ENCODE data around the gene DNAAF8.
A peak's percentile ranks its signal among the peaks of the same experiment; 100 is the strongest.

DNAAF8 gene

DNA sequence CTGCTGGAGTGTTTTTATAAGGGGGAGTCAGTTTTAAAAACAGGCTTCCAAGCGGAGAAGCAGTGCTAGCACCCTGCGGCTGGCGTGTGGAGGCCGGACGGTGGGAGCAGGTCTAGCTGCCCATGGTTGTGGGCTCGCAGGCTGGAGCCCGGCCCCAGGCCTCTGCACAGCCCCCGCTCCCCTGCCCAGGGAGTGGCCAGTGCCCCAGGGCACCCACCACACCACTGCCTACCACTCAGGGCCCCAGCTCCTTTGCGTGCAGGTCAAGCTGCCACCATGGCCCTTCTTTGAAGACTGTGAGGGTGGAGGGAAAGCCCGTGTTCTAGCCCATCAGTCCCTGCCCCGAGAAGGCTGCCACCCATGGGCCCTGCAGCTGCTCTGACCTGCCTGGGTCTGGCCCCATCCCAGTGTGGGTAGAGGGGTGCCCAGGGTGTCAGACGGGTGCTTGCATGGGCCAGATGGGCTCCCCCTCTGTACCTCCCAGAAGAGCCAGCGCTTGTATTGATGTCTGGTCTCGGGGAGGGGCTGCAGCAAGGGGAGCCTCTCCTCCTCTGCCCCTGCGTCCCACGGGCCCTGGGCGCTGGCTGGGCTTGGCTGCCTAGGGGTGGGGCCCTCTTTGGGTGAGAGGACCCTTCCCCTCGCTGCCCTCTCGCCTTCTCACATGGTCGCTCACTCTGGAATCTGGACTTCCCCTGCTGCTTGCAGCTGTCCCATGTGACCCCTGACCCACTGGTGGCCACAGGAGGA, 42.5 kb upstream of the DNAAF8 start:
- no peak for DNase-seq (ENCODE audit: low spot score)
- H3K27ac ChIP-seq: peak overlapping the region; percentile 82
- TF ChIP-seq, protein P1, sequence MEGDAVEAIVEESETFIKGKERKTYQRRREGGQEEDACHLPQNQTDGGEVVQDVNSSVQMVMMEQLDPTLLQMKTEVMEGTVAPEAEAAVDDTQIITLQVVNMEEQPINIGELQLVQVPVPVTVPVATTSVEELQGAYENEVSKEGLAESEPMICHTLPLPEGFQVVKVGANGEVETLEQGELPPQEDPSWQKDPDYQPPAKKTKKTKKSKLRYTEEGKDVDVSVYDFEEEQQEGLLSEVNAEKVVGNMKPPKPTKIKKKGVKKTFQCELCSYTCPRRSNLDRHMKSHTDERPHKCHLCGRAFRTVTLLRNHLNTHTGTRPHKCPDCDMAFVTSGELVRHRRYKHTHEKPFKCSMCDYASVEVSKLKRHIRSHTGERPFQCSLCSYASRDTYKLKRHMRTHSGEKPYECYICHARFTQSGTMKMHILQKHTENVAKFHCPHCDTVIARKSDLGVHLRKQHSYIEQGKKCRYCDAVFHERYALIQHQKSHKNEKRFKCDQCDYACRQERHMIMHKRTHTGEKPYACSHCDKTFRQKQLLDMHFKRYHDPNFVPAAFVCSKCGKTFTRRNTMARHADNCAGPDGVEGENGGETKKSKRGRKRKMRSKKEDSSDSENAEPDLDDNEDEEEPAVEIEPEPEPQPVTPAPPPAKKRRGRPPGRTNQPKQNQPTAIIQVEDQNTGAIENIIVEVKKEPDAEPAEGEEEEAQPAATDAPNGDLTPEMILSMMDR (conservative IDR thresholded peaks at IDR 0.05; ENCODE audit: low read depth): no peak
- ChIA-PET POLR2A (ENCODE audit: low non-redundant PET) (interaction anchor here (0.5 kb wide), 1 partner anchor 72 kb away, joined by 3 read pairs; no protein-coding TSS in a partner anchor), CTCF (interaction anchor here (1.1 kb wide), 1 partner anchor 9 kb away, joined by 4 read pairs; no protein-coding TSS in a partner anchor)

DNA sequence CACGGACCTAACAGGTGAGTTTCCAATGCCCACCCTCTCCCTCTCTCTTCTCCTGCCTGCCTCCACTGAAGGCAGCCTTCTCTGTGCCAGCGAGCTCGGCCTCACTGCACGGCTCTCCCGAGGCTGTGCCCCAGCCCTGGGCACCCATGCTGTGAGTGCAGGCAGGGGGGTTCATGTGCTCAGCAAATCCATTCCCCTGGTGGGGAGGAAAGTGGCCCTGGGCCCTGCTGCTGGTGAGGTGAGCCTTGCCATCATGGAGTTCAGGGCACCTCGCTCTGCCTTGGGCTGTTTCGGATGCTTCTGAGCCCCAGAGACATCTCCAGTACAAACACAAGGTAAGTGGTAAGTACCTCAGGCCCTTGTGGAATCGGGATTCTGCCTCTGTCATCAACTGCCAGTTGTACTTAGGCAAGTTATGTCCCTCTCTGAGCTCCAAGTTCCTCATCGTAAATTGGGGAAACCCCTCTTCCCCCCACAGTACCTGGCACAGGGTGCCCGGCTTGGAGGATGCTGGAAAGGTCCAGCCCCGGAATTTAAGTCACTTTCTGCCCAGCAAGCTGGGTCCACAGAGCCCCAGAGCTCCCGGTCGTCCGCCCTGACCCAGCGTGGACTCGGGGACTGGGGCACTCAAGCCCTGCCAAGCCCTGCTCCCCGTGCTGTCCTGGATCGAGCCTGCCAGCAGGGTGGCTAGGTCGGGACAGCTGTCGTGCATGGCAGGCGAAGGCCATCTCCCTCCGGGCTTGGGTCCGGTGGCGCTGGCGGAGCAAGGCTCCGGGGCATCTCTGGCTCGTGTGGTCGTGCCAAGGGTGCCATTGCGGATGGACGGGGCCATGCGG, 41.7 kb upstream of the DNAAF8 start:
- DNase-seq (ENCODE audit: low spot score): no peak
- TF ChIP-seq, protein P1 (conservative IDR thresholded peaks at IDR 0.05; ENCODE audit: low read depth): no peak
- ChIA-PET CTCF (interaction anchor here (0.6 to 1.1 kb wide), 2 partner anchors 10 to 432 kb away, joined by 3 to 4 read pairs; no protein-coding TSS in a partner anchor), POLR2A (ENCODE audit: low non-redundant PET) (interaction anchor here (0.5 to 1.4 kb wide), 2 partner anchors 42 to 73 kb away, joined by 3 to 8 read pairs; partner anchors contain the start of genes ANKS3 and DNAAF8)
- peak overlapping the region; percentile 82 for H3K27ac ChIP-seq

DNA sequence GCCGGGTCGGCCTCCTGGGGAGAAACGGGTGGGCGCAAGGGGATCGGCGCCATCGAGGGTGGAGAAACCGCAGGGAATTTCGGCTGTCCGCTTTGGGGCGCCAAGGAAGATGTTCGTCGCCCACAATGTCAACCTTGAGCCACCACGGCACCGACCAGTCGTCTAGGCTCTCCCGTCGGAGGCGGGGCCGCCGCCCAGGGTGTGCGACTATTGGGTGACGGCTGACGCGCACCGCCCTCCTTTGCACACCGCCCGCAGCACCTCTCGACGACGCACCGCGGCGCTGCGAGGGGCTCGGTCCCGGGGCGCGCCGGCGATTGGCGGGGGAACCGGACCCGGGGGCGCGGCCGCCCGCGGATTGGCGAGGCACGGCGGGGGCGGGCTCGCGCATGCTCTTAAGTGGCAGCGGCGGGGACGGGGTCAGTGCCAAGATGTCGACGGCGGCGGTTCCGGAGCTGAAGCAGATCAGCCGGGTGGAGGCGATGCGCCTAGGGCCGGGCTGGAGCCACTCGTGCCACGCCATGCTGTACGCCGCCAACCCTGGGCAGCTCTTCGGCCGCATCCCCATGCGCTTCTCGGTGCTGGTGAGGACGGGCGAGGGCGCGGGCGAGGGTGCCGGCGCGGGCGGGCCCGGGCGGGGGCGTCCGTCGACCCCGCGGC, 40.9 kb upstream of the DNAAF8 start, which contains the start of gene NUDT16L1:
NUDT16L1 (plus strand) TSS at position 267 of the 660 bp plus-strand sequence; CDS start at position 432, 165 bp downstream.
- peak; percentile 97 for DNase-seq (ENCODE audit: low spot score)
- ChIA-PET POLR2A (ENCODE audit: low non-redundant PET) (interaction anchor here (1.4 kb wide), 1 partner anchor 41 kb away, joined by 8 read pairs; the partner anchor contains the start of genes ANKS3 and DNAAF8), CTCF (no interaction called here)
- TF ChIP-seq, protein P1 (conservative IDR thresholded peaks at IDR 0.05; ENCODE audit: low read depth): no peak
- H3K27ac ChIP-seq: peak within 1 kb of the TSS; percentile 82

DNA sequence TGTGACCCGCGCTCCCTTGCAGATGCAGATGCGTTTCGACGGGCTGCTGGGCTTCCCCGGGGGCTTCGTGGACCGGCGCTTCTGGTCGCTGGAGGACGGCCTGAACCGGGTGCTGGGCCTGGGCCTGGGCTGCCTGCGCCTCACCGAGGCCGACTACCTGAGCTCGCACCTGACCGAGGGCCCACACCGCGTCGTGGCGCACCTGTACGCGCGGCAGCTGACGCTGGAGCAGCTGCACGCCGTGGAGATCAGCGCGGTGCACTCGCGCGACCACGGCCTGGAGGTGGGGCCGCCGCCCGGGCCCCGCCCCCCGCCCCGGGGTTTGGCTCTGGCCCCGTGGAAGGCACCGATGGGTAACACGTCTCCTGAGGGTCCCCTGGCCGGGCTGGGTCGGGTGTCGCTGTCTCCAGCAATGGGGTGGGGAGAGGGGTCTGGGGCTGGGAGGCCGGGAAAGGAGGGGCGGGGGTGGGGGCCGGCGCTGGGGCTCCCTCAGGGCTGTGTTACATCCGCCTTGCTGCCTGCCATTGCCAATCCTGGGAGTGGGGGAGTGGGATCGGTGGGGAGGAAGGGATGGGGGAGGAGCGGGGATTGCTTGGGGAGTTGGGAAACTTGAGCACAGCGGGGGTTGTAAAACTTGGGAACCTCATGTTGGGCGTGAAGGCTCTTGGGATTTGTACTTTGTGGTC, 40.2 kb upstream of the DNAAF8 start:
- H3K27ac ChIP-seq: peak overlapping the region; percentile 82
- POLR2A ChIA-PET (ENCODE audit: low non-redundant PET): interaction anchor here (1.4 kb wide), 1 partner anchor 40 kb away, joined by 8 read pairs; the partner anchor contains the start of genes ANKS3 and DNAAF8
- CTCF ChIA-PET: no interaction called here
- peak; percentile 36 for DNase-seq (ENCODE audit: low spot score)
- TF ChIP-seq, protein P1 (conservative IDR thresholded peaks at IDR 0.05; ENCODE audit: low read depth): no peak

DNA sequence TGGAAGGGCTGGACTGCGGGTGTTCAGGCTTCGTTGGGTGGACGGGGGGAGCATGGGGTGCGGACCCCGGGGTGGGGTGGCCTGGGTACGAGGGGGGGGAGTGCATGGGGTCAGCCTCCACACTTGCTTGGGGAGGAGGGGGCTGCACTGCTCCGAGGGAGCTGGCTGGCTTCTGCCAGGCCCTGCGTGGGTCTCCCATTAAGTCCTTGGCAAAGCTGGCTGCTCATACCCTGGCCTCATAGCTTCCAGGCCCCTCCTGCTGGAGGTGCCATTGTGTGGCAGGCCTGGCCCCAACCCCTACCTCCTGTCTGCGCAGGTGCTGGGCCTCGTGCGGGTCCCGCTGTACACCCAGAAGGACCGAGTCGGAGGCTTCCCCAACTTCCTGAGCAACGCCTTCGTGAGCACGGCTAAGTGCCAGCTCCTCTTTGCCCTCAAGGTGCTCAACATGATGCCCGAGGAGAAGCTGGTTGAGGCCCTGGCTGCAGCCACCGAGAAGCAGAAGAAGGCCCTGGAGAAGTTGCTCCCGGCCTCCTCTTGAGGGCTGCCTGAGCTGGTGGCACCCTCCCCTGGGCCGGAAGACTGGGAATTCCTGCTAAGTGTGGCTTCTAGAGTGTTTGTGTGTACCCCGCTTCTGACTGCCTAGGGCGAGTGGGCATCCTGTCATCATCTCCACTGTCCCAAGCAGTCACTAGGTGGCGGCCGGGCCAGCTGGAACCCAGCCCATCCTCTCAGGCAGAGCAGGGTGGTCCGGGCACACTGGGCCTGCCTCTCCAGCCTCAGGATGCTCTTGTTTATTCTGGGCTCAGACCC, 39.5 kb upstream of the DNAAF8 start:
- ChIA-PET POLR2A (ENCODE audit: low non-redundant PET) (no interaction called here), CTCF (interaction anchor here (1.2 to 2.2 kb wide), 2 partner anchors 19 to 261 kb away, joined by 5 to 7 read pairs; no protein-coding TSS in a partner anchor)
- TF ChIP-seq, protein P1 (conservative IDR thresholded peaks at IDR 0.05; ENCODE audit: low read depth): no peak
- no peak for DNase-seq (ENCODE audit: low spot score)
- H3K27ac ChIP-seq: peak overlapping the region; percentile 82

All from RWPE1 (cell line).